GM12878 (cell line): ENCODE measurements around the gene SMO. TPM values are rescaled to one million over a fixed set of nuclear protein-coding genes. Genes with fewer than 3 reads are reported as not detected.

Experiments used
- ASH2L ChIP-seq: fragments of 300-600, 200-600 bp; sonication (generic); IDR thresholded peaks from 2 replicates; pipeline ENCODE4 v1.6.1; 2017; ENCODE audit warnings: low read depth, mild to moderate bottlenecking, borderline replicate concordance
- ATF7 ChIP-seq: fragments of 450-650 bp; IDR thresholded peaks from 2 replicates; pipeline ENCODE4 v1.6.1; 2016; ENCODE audit warnings: low read depth, mild to moderate bottlenecking
- BMI1 ChIP-seq: fragments of 450-650 bp; IDR thresholded peaks from 2 replicates; pipeline ENCODE4 v1.6.1; 2016; ENCODE audit warnings: mild to moderate bottlenecking, moderate library complexity, borderline replicate concordance
- BRCA1 ChIP-seq: IDR thresholded peaks from 2 replicates; pipeline ENCODE4 v1.6.1; 2011; ENCODE audit warnings: low read depth, low read length, improper control_type of control experiment
- CEBPB ChIP-seq, 2 experiments: fragments of 150-350 bp in 1 of 2; IDR thresholded peaks; 2 replicates each; pipeline ENCODE4 v1.6.1; 2012 to 2014; ENCODE audit warnings: low read depth in 2 of 2, low read length in 2 of 2, borderline replicate concordance in 1 of 2, inconsistent platforms in 1 of 2
- EED ChIP-seq: sonication (generic); IDR thresholded peaks from 2 replicates; pipeline ENCODE4 v1.6.1; 2016; ENCODE audit warnings: antibody characterized with exemption, low read depth
- GABPA ChIP-seq: IDR thresholded peaks from 2 replicates; pipeline ENCODE4 v1.6.1; 2014; ENCODE audit warnings: antibody characterized with exemption, low read depth, mild to moderate bottlenecking, inconsistent platforms
- IKZF1 ChIP-seq: fragments of 450-650 bp; conservative IDR thresholded peaks from 2 replicates; pipeline ENCODE4 v1.6.1; 2017; ENCODE audit warnings: antibody characterized with exemption, mild to moderate bottlenecking
- MTA3 ChIP-seq: IDR thresholded peaks from 2 replicates; pipeline ENCODE4 v1.6.1; 2012; ENCODE audit warnings: low read length, inconsistent platforms, borderline replicate concordance
- NBN ChIP-seq: fragments of 450-650 bp; IDR thresholded peaks from 2 replicates; pipeline ENCODE4 v1.6.1; 2016
- NRF1 ChIP-seq: conservative IDR thresholded peaks from 2 replicates; pipeline ENCODE4 v1.6.1; 2011; ENCODE audit warnings: mild to moderate bottlenecking, low read depth, low read length, improper control_type of control experiment
- RAD51 ChIP-seq: fragments of 450-650 bp; IDR thresholded peaks from 2 replicates; pipeline ENCODE4 v1.6.1; 2016; ENCODE audit warnings: moderate library complexity, mild to moderate bottlenecking, inconsistent platforms
- RUNX3 ChIP-seq: IDR thresholded peaks from 2 replicates; pipeline ENCODE4 v1.6.1; 2012; ENCODE audit warnings: low read length, inconsistent platforms
- SREBF1 ChIP-seq: IDR thresholded peaks from 2 replicates; pipeline ENCODE4 v1.6.1; 2012; ENCODE audit warnings: mild to moderate bottlenecking, low read length
- SUZ12 ChIP-seq: fragments of 200-600 bp; sonication (generic); IDR thresholded peaks from one replicate; pipeline ENCODE4 v1.6.1; 2018; ENCODE audit warnings: antibody characterized with exemption, mild to moderate bottlenecking; ENCODE audit not compliant: unreplicated experiment
- TBL1XR1 ChIP-seq: IDR thresholded peaks from 2 replicates; pipeline ENCODE4 v1.6.1; 2012; ENCODE audit warnings: low read depth, low read length, improper control_type of control experiment
- ZNF217 ChIP-seq: fragments of 450-650 bp; IDR thresholded peaks from 2 replicates; pipeline ENCODE4 v1.6.1; 2017; ENCODE audit warnings: antibody characterized with exemption, mild to moderate bottlenecking
- ZZZ3 ChIP-seq: IDR thresholded peaks from 2 replicates; pipeline ENCODE4 v1.6.1; 2011; ENCODE audit warnings: low read depth; ENCODE audit not compliant: control insufficient read depth, insufficient read length
- polyA plus RNA-seq, 11 experiments: library from polyadenylated mRNA; depleted of rRNA in 4 of 11; unstranded in 6 of 11; stranded (reverse) in 5 of 11; fragments of >200 nt; fragmentation: Nextera tagmentation in 4 of 11; fragmentation: Illumina TruSeq in 1 of 11; extraction: Ambion mirVana in 4 of 11; extraction: Trizol in 1 of 11; gene quantifications; 1 replicate in 1 of 11; 2 replicates in 10 of 11; pipeline versions ENCODE4 v1.2.1 to v1.2.3, GENCODE V29; 2011 to 2016; ENCODE audit warnings: inconsistent platforms in 2 of 11, missing spikeins in 2 of 11, low read depth in 1 of 11
- total RNA-seq, 4 experiments: library from RNA; depleted of rRNA in 3 of 4; stranded (reverse); fragments of >200 nt in 3 of 4; fragmentation: Illumina TruSeq in 1 of 4; extraction: Trizol in 1 of 4; gene quantifications; 2 replicates each; pipeline versions ENCODE4 v1.2.1 to v1.2.3, GENCODE V29; 2013 to 2021
- TF ChIP-seq, protein P1 (sequence below): fragments of 450-650 bp; IDR thresholded peaks from 2 replicates; pipeline ENCODE4 v1.6.1; 2017; ENCODE audit warnings: borderline replicate concordance
- TF ChIP-seq, protein P2 (sequence below): IDR thresholded peaks from 2 replicates; pipeline ENCODE4 v1.6.1; 2012; ENCODE audit warnings: low read depth, low read length, improper control_type of control experiment
- TF ChIP-seq, protein P3 (sequence below): fragments of 450-650 bp; IDR thresholded peaks from 2 replicates; pipeline ENCODE4 v1.6.1; 2016; ENCODE audit warnings: mild to moderate bottlenecking
- TF ChIP-seq, protein P4 (sequence below): IDR thresholded peaks from 2 replicates; pipeline ENCODE4 v1.6.1; 2012; ENCODE audit warnings: improper control_type of control experiment, low read depth, low read length; ENCODE audit not compliant: insufficient replicate concordance
- TF ChIP-seq, protein P5 (sequence below): fragments of 150-350 bp; IDR thresholded peaks from 2 replicates; pipeline ENCODE4 v1.6.1; 2014; ENCODE audit warnings: mild to moderate bottlenecking, low read depth, low read length

Gene SMO
- total and polyA plus RNA-seq, 10 of the 15 experiments (the other 5 are each of a cell fraction or from before 2014, with no cell fraction given) = 0.40 to 11.2 (median 2.6) TPM

DNA sequence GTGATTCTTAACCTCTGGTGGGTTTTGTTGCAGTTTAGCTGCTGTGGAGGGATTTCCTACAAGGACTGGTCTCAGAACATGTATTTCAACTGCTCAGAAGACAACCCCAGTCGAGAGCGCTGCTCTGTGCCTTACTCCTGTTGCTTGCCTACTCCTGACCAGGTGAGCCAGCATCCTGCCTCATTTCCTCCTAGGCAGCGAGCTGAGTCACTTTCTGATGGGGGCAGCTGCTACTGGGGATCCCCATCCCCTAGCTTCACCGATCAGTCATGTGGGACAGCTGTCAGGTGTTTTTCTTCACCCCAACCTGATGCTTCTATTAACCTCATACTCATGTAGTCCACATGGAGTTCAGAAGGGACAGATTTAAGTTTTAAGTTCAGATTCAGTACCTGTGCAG lies 21.7 kb upstream of the SMO start (continued):
- TF ChIP-seq ATF7 (no peak), IKZF1 (no peak; the same call in 1 of the 2 replicates), RUNX3 (peak; percentile 64), ZNF217 (no peak), GABPA (no peak), EED (peak; percentile 83), ASH2L (no peak), ZZZ3 (no peak), TBL1XR1 (no peak), CEBPB (IDR thresholded peaks at IDR 0.05; ENCODE audit: borderline replicate concordance in 1 of 2, low read depth in 2 of 2, low read length in 2 of 2) (no peak), RAD51 (peak; percentile 89), BMI1 (no peak), NRF1 (no peak), BRCA1 (no peak), SREBF1 (no peak), MTA3 (no peak), NBN (no peak), SUZ12 (no peak)
- TF ChIP-seq, protein P1, sequence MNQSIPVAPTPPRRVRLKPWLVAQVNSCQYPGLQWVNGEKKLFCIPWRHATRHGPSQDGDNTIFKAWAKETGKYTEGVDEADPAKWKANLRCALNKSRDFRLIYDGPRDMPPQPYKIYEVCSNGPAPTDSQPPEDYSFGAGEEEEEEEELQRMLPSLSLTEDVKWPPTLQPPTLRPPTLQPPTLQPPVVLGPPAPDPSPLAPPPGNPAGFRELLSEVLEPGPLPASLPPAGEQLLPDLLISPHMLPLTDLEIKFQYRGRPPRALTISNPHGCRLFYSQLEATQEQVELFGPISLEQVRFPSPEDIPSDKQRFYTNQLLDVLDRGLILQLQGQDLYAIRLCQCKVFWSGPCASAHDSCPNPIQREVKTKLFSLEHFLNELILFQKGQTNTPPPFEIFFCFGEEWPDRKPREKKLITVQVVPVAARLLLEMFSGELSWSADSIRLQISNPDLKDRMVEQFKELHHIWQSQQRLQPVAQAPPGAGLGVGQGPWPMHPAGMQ = no peak
- TF ChIP-seq, protein P2, sequence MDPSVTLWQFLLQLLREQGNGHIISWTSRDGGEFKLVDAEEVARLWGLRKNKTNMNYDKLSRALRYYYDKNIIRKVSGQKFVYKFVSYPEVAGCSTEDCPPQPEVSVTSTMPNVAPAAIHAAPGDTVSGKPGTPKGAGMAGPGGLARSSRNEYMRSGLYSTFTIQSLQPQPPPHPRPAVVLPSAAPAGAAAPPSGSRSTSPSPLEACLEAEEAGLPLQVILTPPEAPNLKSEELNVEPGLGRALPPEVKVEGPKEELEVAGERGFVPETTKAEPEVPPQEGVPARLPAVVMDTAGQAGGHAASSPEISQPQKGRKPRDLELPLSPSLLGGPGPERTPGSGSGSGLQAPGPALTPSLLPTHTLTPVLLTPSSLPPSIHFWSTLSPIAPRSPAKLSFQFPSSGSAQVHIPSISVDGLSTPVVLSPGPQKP = no peak
- TF ChIP-seq, protein P3, sequence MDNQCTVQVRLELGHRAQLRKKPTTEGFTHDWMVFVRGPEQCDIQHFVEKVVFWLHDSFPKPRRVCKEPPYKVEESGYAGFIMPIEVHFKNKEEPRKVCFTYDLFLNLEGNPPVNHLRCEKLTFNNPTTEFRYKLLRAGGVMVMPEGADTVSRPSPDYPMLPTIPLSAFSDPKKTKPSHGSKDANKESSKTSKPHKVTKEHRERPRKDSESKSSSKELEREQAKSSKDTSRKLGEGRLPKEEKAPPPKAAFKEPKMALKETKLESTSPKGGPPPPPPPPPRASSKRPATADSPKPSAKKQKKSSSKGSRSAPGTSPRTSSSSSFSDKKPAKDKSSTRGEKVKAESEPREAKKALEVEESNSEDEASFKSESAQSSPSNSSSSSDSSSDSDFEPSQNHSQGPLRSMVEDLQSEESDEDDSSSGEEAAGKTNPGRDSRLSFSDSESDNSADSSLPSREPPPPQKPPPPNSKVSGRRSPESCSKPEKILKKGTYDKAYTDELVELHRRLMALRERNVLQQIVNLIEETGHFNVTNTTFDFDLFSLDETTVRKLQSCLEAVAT = no peak
- TF ChIP-seq, protein P4, sequence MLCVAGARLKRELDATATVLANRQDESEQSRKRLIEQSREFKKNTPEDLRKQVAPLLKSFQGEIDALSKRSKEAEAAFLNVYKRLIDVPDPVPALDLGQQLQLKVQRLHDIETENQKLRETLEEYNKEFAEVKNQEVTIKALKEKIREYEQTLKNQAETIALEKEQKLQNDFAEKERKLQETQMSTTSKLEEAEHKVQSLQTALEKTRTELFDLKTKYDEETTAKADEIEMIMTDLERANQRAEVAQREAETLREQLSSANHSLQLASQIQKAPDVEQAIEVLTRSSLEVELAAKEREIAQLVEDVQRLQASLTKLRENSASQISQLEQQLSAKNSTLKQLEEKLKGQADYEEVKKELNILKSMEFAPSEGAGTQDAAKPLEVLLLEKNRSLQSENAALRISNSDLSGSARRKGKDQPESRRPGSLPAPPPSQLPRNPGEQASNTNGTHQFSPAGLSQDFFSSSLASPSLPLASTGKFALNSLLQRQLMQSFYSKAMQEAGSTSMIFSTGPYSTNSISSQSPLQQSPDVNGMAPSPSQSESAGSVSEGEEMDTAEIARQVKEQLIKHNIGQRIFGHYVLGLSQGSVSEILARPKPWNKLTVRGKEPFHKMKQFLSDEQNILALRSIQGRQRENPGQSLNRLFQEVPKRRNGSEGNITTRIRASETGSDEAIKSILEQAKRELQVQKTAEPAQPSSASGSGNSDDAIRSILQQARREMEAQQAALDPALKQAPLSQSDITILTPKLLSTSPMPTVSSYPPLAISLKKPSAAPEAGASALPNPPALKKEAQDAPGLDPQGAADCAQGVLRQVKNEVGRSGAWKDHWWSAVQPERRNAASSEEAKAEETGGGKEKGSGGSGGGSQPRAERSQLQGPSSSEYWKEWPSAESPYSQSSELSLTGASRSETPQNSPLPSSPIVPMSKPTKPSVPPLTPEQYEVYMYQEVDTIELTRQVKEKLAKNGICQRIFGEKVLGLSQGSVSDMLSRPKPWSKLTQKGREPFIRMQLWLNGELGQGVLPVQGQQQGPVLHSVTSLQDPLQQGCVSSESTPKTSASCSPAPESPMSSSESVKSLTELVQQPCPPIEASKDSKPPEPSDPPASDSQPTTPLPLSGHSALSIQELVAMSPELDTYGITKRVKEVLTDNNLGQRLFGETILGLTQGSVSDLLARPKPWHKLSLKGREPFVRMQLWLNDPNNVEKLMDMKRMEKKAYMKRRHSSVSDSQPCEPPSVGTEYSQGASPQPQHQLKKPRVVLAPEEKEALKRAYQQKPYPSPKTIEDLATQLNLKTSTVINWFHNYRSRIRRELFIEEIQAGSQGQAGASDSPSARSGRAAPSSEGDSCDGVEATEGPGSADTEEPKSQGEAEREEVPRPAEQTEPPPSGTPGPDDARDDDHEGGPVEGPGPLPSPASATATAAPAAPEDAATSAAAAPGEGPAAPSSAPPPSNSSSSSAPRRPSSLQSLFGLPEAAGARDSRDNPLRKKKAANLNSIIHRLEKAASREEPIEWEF = no peak
- TF ChIP-seq, protein P5, sequence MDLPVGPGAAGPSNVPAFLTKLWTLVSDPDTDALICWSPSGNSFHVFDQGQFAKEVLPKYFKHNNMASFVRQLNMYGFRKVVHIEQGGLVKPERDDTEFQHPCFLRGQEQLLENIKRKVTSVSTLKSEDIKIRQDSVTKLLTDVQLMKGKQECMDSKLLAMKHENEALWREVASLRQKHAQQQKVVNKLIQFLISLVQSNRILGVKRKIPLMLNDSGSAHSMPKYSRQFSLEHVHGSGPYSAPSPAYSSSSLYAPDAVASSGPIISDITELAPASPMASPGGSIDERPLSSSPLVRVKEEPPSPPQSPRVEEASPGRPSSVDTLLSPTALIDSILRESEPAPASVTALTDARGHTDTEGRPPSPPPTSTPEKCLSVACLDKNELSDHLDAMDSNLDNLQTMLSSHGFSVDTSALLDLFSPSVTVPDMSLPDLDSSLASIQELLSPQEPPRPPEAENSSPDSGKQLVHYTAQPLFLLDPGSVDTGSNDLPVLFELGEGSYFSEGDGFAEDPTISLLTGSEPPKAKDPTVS = no peak
